ENCODE measurements around the gene RTRAF.
A peak's percentile ranks its signal among the peaks of the same experiment; 100 is the strongest.

The RTRAF gene

DNA sequence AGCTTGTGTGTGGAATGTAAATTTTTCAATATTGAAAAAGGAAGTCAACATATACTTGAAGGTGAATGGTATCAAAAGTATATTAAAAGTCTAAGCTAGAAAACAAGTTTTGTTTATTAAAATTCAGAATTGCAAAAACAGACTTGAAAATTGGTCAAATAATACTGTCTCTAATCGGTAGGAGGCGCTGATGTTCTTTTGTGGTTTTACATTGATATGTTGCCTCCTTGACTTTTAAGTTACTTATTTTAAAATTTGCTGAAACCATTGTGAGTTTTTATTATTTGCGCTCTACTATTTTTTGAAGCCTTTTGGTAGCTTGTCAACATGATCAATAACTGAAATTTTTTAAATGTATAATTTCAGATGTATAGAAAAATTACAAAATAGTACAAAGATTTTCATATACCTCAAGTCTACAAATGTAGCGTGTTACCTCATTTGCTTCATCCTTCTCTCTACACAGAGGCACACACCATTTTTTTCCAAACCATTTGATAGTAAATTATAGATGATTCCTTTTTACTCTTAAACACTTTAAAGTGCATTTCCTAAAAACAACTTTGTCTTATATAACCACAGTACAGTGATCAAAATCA lies 6.9 kb downstream of the RTRAF start:
- DNase-seq: peak in 2 of 5 experiments; percentile 16 to 57

- DNase-seq: no peak
Measured at GRCh38 chr14:51998348-51998747, 9.0 kb downstream of the RTRAF start.

- DNase-seq: no peak
Measured at GRCh38 chr14:51999084-51999483, 9.7 kb downstream of the RTRAF start.

- DNase-seq: no peak
Measured at GRCh38 chr14:52000019-52000582, 10.8 kb downstream of the RTRAF start.

DNA sequence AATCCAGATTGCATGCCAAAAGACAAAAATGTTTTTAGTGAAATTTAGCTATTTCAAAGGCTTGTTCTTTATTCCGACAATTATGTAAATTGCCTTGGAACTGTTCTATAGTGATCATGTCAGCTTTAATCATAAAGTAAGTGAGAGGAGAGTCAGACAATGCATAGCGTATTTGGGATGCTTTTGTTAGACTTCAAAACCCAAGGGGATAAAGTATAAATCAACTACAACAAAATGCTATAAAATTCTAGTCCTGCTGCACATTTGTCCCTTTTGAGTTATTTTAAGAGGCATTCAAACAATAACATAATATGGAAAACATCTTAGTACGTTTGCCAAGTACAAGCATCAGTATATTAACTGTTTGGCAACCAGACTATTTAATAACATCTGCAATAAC lies 11.3 kb downstream of the RTRAF start:
- no peak for DNase-seq

DNA sequence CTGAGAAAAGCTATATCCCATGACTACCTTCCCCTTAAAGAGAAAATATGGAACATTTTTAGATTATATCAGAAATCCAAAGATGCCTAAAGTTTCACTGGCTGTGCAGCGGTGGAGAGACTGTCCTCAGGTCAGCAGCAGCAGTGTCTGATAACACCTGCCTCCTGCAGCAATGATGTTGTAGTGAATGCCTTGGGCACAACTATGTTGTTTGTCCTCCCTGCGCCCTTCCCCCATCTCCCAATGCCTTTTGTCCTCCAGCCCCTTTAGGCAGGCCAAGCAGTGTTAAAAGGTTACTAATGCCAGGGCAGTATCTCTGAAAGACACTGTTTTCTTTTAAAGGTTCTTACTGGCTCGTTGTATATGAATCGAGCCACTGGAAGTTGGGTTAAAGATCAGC lies 13.2 kb downstream of the RTRAF start:
- no peak for DNase-seq

DNA sequence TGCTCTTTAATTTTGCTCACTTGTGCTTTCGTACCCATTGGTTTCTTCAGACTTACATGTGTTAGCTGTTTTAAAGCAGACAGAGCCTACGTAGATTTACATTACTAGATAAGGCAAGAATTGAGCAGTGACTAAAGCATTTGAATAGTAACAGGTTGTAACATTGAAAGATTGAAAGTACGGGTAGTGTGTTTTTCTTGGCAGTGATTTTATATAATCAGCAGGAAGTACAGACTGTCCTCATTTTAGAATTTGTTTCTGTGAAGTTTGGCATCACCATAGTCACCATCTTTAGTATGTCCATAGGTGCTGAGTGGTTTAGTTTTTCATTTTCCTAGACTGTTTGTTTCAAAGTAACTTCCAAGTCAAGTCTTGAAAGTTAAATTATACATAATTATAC lies 14.0 kb downstream of the RTRAF start:
- DNase-seq: no peak

- no peak for DNase-seq
Measured at GRCh38 chr14:52005625-52006024, 16.3 kb downstream of the RTRAF start.

DNA sequence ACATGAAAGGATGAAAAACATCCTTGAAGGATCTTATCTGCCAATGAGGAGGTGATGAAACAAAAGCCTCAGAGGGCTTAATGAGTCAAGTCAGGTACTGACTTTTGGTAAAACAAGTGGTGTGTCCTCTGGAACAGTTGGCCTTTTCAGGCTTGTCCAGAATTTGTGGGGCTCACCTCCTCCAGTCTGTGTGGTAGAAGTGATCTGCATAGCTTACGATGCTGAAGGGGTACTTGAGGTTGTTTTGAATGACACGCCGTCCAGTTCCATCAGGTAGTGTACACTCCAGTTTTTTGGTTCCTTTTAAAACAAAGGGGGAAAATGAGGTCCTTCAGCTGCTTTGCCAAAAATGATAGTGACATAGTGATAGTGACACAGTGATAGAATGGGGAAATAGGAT lies 17.0 kb downstream of the RTRAF start:
- no peak for DNase-seq

DNA sequence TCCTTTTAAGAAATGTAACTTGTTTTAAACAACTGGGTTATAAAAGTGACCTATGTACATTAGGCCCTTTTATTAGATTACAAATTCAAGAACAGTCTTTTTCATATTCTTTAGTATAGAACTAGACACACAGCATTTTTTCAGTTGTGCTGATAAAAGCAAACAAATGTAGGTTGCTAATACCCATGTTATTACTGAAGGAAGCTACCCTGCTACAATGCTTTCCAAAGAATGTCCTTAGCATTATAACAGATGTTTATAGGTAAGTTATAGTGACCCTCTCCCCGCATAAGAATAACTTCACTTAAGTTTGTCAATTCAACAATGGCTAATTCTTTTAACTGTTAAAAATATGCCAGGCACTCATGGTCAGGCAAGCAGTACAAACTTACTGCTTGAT lies 17.9 kb downstream of the RTRAF start:
- DNase-seq: no peak

- DNase-seq: no peak
Measured at GRCh38 chr14:52007637-52008036, 18.3 kb downstream of the RTRAF start.

DNA sequence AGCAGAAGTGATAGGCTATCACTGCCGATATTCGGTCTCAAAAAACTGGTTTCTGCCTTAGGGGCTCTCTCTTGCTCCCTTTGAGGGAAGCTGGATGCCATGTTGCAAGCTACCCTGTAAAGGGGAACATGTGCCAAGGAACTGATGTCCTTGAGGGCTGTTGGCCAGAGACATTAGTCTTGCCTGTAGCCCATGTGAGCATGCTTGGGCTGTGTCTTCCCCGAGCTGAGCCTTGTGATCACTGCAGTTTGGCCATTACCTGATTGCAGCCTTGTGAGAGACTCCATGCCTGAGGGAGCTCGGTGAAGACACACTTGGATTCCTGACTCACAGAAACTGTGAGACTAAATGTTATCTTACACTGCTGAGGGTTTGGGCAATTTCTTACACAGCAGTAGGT lies 18.8 kb downstream of the RTRAF start:
- no peak for DNase-seq

DNA sequence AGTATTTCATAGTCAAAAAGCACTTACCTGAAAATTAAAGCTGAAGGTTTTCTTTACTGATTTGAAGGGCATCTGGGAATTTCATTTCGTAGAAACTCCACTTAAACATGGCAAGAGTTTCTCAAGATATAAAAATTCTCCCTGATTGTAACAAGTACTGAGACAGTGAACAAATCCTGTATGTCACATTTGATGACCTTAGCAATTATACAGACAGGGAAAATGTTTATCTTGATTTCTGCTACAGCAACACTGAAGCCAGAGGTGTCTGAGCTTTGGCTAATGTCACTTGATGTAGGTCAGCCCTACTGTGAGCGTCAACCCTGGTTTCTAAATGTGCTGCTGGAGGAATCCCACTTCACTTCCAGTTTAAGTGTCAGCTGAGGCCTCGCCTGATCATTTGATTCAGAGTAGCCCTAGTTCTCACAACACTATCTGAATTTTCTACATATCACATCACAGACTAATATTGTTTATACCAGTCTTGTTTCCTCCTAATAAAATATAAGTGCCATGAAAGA lies 20.9 kb downstream of the RTRAF start:
- DNase-seq: no peak

DNA sequence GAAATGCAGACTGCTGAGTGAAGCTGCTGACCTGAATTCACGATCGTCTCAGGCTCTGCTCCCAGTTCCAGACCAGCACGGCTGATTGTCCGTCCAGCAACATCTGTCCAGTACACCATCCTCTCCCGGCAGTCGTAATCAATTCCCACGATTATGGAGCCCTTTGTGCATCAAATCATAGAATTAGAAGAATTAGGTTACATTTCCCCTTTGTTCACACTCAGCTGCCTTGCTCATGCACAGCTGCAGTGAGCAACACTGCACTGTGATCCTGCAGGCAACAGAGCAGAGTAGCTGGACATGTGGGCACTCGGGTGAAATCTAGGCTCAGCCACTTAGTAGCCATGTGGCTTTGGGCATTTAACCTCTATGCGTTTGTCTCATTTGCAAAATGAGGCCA lies 22.2 kb downstream of the RTRAF start:
- DNase-seq: no peak

GRCh38 chr14:52012635-52013034 lies 23.3 kb downstream of the RTRAF start:
- no peak for DNase-seq

- no peak for DNase-seq
Measured at GRCh38 chr14:52013984-52014600, 24.7 kb downstream of the RTRAF start.

DNA sequence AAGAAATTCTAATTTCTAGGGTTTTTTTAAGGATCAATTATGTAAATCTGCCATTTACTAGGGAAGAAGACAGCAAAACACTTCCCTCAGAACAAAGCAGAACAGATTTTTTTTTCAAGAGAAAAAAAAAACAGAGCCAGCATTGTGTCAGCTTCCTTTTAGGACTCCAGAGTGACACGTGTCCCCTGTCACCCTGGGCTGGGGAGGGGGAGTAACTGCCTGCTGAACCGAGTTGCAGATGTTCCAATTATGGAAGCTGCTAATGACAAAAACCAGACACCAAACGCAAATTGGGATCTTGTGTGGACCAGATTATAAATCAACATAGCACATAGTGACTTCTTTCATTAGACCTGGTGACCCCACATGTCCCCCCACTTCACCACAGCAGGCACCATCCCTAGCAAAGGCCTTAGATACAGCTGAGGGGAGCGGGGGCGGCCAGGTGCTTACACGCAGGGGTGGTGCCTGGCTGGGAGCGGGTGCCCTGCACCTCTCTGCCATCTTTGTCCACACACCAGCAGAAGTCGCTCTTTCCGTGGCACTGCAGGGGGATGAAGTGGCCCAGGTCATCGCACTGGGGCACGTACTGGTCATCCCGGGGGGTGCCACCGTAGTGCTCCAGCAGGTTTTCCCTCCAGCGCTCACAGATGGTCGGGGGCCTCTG lies 25.4 kb downstream of the RTRAF start:
- DNase-seq: no peak

DNA sequence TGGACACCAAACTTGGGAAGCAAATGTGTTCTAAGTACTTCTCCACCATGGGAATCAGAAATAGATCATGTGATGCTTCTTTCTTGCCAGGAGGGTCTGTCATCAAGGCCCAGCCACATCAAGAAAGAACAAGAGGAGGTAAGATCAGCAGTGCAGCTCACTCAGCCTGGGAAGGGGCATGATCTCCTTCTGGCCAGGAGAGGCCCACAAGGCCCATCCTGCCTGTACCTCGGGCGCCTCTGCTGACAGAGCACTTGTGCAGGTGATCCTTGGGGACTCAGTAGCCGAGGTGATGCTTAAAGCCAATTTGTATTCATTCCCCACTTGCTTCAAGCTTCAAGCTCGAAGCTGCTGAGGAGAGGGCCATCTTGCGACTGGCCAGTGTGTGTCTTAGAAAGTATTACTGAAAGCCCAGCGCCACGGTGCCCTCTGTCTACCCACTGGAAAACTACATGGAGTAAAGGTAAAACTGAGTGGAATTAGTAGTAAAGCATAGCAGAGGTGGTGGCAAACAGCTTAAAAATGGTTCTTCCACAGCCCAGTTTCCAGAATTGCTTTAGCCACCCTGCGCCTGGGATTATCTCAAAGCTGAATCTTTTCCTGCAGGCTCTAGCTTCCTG lies 26.2 kb downstream of the RTRAF start:
- DNase-seq: no peak

DNA sequence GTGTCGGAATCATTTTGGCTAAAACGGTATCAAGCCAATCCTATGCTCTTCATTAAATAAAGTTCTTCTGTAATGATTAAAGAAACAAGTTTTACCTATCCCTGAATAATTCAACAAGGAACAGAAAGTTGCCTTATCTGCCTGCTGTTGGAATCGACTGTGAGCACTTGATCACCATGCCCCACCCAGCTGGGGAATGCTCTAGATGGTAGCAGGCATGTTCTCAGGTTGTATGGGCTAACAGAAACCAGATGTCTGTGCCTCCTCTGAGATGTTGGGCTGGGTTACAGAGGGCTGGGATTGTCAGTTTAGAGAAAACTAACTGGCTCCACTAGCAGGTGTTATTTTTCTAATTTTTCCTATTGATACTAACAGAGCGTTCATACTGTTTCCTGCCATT lies 28.9 kb downstream of the RTRAF start:
- DNase-seq: no peak

GRCh38 chr14:52018970-52019369 lies 29.6 kb downstream of the RTRAF start:
- DNase-seq: no peak

DNA sequence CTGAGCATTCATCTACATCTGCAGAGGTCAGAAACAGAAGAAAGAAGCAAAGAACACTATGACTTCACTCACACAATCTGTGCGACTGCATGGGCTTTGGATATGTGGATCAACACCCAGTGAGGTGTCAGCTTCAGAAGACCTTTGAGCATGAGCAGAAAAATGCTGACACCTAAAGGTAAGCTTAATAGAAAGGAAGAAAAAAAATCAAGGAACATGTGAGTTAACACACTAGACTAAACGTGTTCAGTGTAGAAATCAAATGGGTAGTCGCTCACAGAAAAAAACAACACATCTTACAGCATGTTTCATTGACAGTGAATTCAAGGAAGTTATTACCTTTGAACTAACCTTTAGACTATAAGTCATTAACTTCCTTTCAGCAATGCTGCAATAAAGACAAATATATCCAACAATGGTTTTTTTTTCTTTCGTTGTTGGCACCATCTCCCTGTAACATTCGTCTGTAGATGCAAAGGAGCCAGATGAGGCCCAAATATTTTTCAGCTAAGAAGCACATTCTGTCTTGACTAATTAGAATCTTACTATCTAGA lies 30.9 kb downstream of the RTRAF start:
- no peak for DNase-seq

- peak in 1 of 5 experiments; percentile 21 for DNase-seq
Measured at GRCh38 chr14:52020866-52021717, 31.7 kb downstream of the RTRAF start.

All from T-helper 2 cell (primary cell).